ENCODE measurements around the gene VGLL3.

The VGLL3 gene
- long read RNA-seq, result 0 reads

GRCh38 chr3:86990734-86991481, at the start of gene VGLL3:
Gene VGLL3 (minus strand): TSS chr3:86991149. CDS start chr3:86990743, 406 bp downstream.
- Histone ChIP-seq H3K4me3 (replicated peaks; ENCODE audit: insufficient read depth, low read length) (no peak within 1 kb of the TSS), H3K27ac (replicated peaks) (no peak within 1 kb of the TSS), H3K27me3 (ENCODE audit: insufficient read depth, poor library complexity, severe bottlenecking) (peaks cover 29% of the 10 kb centered on the region)
- no peak for DNase-seq (ENCODE audit: low read depth in 1 of 2, low spot score in 1 of 2)
- TF ChIP-seq CTCF (IDR thresholded peaks at IDR 0.05; ENCODE audit: insufficient read depth, low read length), result no peak
- TF ChIP-seq SPI1 (IDR thresholded peaks at IDR 0.05; ENCODE audit: borderline replicate concordance, low read depth), result no peak
- TF ChIP-seq POLR2AphosphoS5 (IDR thresholded peaks at IDR 0.05; ENCODE audit: low read depth), result no peak
- no peak for TF ChIP-seq REST (IDR thresholded peaks at IDR 0.05; ENCODE audit: insufficient replicate concordance, low read depth)
- TF ChIP-seq GABPA (IDR thresholded peaks at IDR 0.05; ENCODE audit: low read depth), result no peak

- TF ChIP-seq CTCF (IDR thresholded peaks at IDR 0.05; ENCODE audit: insufficient read depth, low read length), result no peak
- no peak for TF ChIP-seq GABPA (IDR thresholded peaks at IDR 0.05; ENCODE audit: low read depth)
- no peak for TF ChIP-seq POLR2AphosphoS5 (IDR thresholded peaks at IDR 0.05; ENCODE audit: low read depth)
- no peak for TF ChIP-seq REST (IDR thresholded peaks at IDR 0.05; ENCODE audit: insufficient replicate concordance, low read depth)
- no peak for TF ChIP-seq SPI1 (IDR thresholded peaks at IDR 0.05; ENCODE audit: borderline replicate concordance, low read depth)
- Histone ChIP-seq H3K27ac (replicated peaks) (no peak overlapping the region), H3K27me3 (ENCODE audit: insufficient read depth, poor library complexity, severe bottlenecking) (no peaks in the 10 kb centered on the region), H3K4me3 (replicated peaks; ENCODE audit: insufficient read depth, low read length) (no peak overlapping the region)
- no peak for DNase-seq (ENCODE audit: low read depth in 1 of 2, low spot score in 1 of 2)
These were observed 46.7 kb upstream of the VGLL3 start for GRCh38 chr3:87037652-87038051.

GRCh38 chr3:87036671-87037070, 45.7 kb upstream of the VGLL3 start:
- Histone ChIP-seq H3K4me3 (replicated peaks; ENCODE audit: insufficient read depth, low read length) (no peak overlapping the region), H3K27ac (replicated peaks) (no peak overlapping the region), H3K27me3 (ENCODE audit: insufficient read depth, poor library complexity, severe bottlenecking) (no peaks in the 10 kb centered on the region)
- no peak for DNase-seq (ENCODE audit: low read depth in 1 of 2, low spot score in 1 of 2)
- TF ChIP-seq POLR2AphosphoS5 (IDR thresholded peaks at IDR 0.05; ENCODE audit: low read depth), result no peak
- TF ChIP-seq SPI1 (IDR thresholded peaks at IDR 0.05; ENCODE audit: borderline replicate concordance, low read depth), result no peak

- Histone ChIP-seq H3K4me3 (replicated peaks; ENCODE audit: insufficient read depth, low read length) (no peak overlapping the region), H3K27ac (replicated peaks) (no peak overlapping the region), H3K27me3 (ENCODE audit: insufficient read depth, poor library complexity, severe bottlenecking) (no peaks in the 10 kb centered on the region)
- no peak for DNase-seq (ENCODE audit: low read depth in 1 of 2, low spot score in 1 of 2)
- TF ChIP-seq GABPA (IDR thresholded peaks at IDR 0.05; ENCODE audit: low read depth) (no peak), POLR2AphosphoS5 (IDR thresholded peaks at IDR 0.05; ENCODE audit: low read depth) (no peak), SPI1 (IDR thresholded peaks at IDR 0.05; ENCODE audit: borderline replicate concordance, low read depth) (no peak), CTCF (IDR thresholded peaks at IDR 0.05; ENCODE audit: insufficient read depth, low read length) (no peak), REST (IDR thresholded peaks at IDR 0.05; ENCODE audit: insufficient replicate concordance, low read depth) (no peak)
These were observed 44.4 kb upstream of the VGLL3 start for GRCh38 chr3:87035339-87035738.

Data from HL-60 (cell line).